B cell (primary cell): ENCODE measurements around the gene TEX54. TPM values are rescaled to one million over a fixed set of nuclear protein-coding genes. Genes with fewer than 3 reads are reported as not detected.

Experiments
- ATAC-seq: fragments of 200-7000 bp; cut with Tn5 transposase; one replicate; pipeline ENCODE4 v1.10.0; 2021; ENCODE audit warnings: low read depth, mild to moderate bottlenecking, moderate number of reproducible peaks, moderate library complexity
- CTCF ChIA-PET: fragments of 350-600 bp; sonication (Branson Sonifier 250); formaldehyde crosslinking; loops from one replicate; lab custom pipeline; 2021; ENCODE audit warnings: antibody characterized with exemption, inconsistent platforms; lab: Charles Lee
- POLR2A ChIA-PET: fragments of 350-600 bp; sonication (Branson Sonifier 250); formaldehyde crosslinking; loops from one replicate; lab custom pipeline; 2021; ENCODE audit warnings: antibody characterized with exemption; lab: Charles Lee
- DNase-seq: peaks from one replicate; pipeline ENCODE4 v3.0.0; 2013
- H2AFZ ChIP-seq: 2 replicates; pipeline ENCODE4 v1.6.1; 2012; ENCODE audit warnings: mild to moderate bottlenecking, low read depth, low read length; ENCODE audit not compliant: insufficient read depth, poor library complexity, severe bottlenecking
- H3K27ac ChIP-seq, 2 donors: 1 replicate in 1 of 2; 2 replicates in 1 of 2; pipeline ENCODE4 v1.5.1; 2012 to 2013; ENCODE audit warnings: low read length in 2 of 2, mild to moderate bottlenecking in 2 of 2, moderate library complexity in 1 of 2
- H3K27me3 ChIP-seq, 4 experiments: fragments of 200-600 bp in 1 of 4; sonication (generic) in 1 of 4; replicated peaks in 1 of 4; 1 replicate in 2 of 4; 2 replicates in 2 of 4; pipeline versions ENCODE4 v1.6.1 to v1.7.0; 2013 to 2016; ENCODE audit warnings: low read length in 3 of 4, mild to moderate bottlenecking in 2 of 4, mixed read lengths in 1 of 4, moderate library complexity in 1 of 4; ENCODE audit not compliant: insufficient read depth in 4 of 4, control insufficient read depth in 3 of 4; ENCODE audit errors: control extremely low read depth in 1 of 4
- H3K36me3 ChIP-seq, 2 experiments: replicated peaks in 1 of 2; 1 replicate in 1 of 2; 2 replicates in 1 of 2; pipeline versions ENCODE4 v1.6.1 to v1.7.1; 2013; ENCODE audit warnings: low read length in 1 of 2; ENCODE audit not compliant: insufficient read depth in 2 of 2, control insufficient read depth in 1 of 2; ENCODE audit errors: control extremely low read depth in 1 of 2, extremely low read depth in 1 of 2
- H3K4me1 ChIP-seq, 2 donors: fragments of 200-600 bp in 1 of 2; sonication (generic) in 1 of 2; 1 replicate in 1 of 2; 2 replicates in 1 of 2; pipeline versions ENCODE4 v1.5.1 to v1.6.1; 2013 to 2017; ENCODE audit warnings: low read length in 2 of 2; ENCODE audit not compliant: control insufficient read depth in 2 of 2, insufficient read depth in 2 of 2
- H3K4me2 ChIP-seq: replicated peaks from 2 replicates; pipeline ENCODE3; 2012; ENCODE audit warnings: mild to moderate bottlenecking, low read depth, low read length; ENCODE audit not compliant: poor library complexity, severe bottlenecking
- H3K4me3 ChIP-seq, 5 experiments: fragments of 200-600 bp in 1 of 5; sonication (generic) in 1 of 5; 1 replicate in 3 of 5; 2 replicates in 2 of 5; pipeline versions ENCODE4 v1.5.1 to v1.7.0; 2011 to 2016; ENCODE audit warnings: low read length in 4 of 5, mild to moderate bottlenecking in 4 of 5, low read depth in 2 of 5, control low read depth in 1 of 5, moderate library complexity in 1 of 5; ENCODE audit not compliant: insufficient read depth in 1 of 5; ENCODE audit errors: control extremely low read depth in 1 of 5, extremely low read depth in 1 of 5
- H3K79me2 ChIP-seq: fragments of 200-600 bp; sonication (generic); one replicate; pipeline ENCODE4 v1.6.0; 2016; ENCODE audit warnings: low read length; ENCODE audit not compliant: control insufficient read depth, insufficient read depth
- H3K9ac ChIP-seq: fragments of 200-600 bp; sonication (generic); 2 replicates; pipeline ENCODE4 v1.6.1; 2017; ENCODE audit warnings: mild to moderate bottlenecking, low read length, moderate library complexity
- H3K9me3 ChIP-seq, 3 donors: one replicate each; pipeline versions ENCODE4 v1.6.1 to v1.7.1; 2013; ENCODE audit warnings: low read length in 2 of 3; ENCODE audit not compliant: control insufficient read depth in 2 of 3, insufficient read depth in 1 of 3; ENCODE audit errors: control extremely low read depth in 1 of 3
- H4K20me1 ChIP-seq: 2 replicates; pipeline ENCODE4 v1.6.0; 2012; ENCODE audit warnings: mild to moderate bottlenecking, low read length; ENCODE audit not compliant: insufficient read depth, control insufficient read depth, poor library complexity, severe bottlenecking
- H3K27ac Mint-ChIP-seq: one replicate; pipeline ENCODE4 v1.8.0; 2021; ENCODE audit warnings: mixed read lengths
- H3K27me3 Mint-ChIP-seq: one replicate; pipeline ENCODE4 v1.8.0; 2021; ENCODE audit warnings: mixed read lengths
- H3K4me1 Mint-ChIP-seq: one replicate; pipeline ENCODE4 v1.8.0; 2021; ENCODE audit warnings: mixed read lengths
- H3K4me3 Mint-ChIP-seq: one replicate; pipeline ENCODE4 v1.8.0; 2021; ENCODE audit warnings: mixed read lengths
- H3K9me3 Mint-ChIP-seq: one replicate; pipeline ENCODE4 v1.8.0; 2022; ENCODE audit warnings: mixed read lengths; ENCODE audit not compliant: insufficient read depth
- CTCF ChIP-seq: fragments of 200-600 bp; IDR thresholded peaks from one replicate; pipeline ENCODE4 v1.8.0; 2022; ENCODE audit warnings: antibody characterized with exemption, mild to moderate bottlenecking
- EZH2 ChIP-seq: IDR thresholded peaks from 2 replicates; pipeline ENCODE4 v1.6.1; 2012; ENCODE audit warnings: borderline replicate concordance, low read depth, mild to moderate bottlenecking, moderate library complexity, low read length; ENCODE audit not compliant: insufficient read depth, poor library complexity, severe bottlenecking
- WGBS: methylation state at CpG from one replicate; pipeline ENCODE4 v1.1.5; 2013; ENCODE audit warnings: missing lambda C conversion rate; ENCODE audit not compliant: insufficient coverage; 5-methylcytosine and 5-hydroxymethylcytosine counted together
- intact Hi-C: fragments of 100-400 bp; cut with micrococcal nuclease; formaldehyde crosslinking; loops from one replicate; pipeline ENCODE4 v1.10.0; 2022
- polyA plus RNA-seq: library from polyadenylated mRNA; depleted of rRNA; stranded (reverse); fragments of >200 nt; gene quantifications from 2 replicates; pipeline ENCODE4 v1.2.3, GENCODE V29; 2012
- total RNA-seq, 2 donors: library from RNA; stranded (reverse); fragments of 120-200 nt in 1 of 2; gene quantifications; 1 replicate in 1 of 2; 2 replicates in 1 of 2; pipeline versions ENCODE4 v1.2.3 to v1.2.4, GENCODE V29; 2013 to 2022

TEX54 gene
- total and polyA plus RNA-seq, 2 donors (not counting 1 experiment from before 2014, with no cell fraction given), result 1.1 TPM; not detected in 1

- Histone ChIP-seq H3K79me2 (peaks cover 49% of the 10 kb centered on the region), H3K9ac (peak overlapping the region; percentile 91), H3K36me3 (peaks cover 17 to 39% of the 10 kb centered on the region in 2 experiments), H3K27me3 (no peaks in the 10 kb centered on the region), H3K4me3 (peak overlapping the region; percentile 77 to 96 (median 89)), H3K27ac (peak overlapping the region; percentile 69 to 86), H2AFZ (peak overlapping the region; percentile 17), H3K9me3 (no peaks in the 10 kb centered on the region), H3K4me1 (peaks cover 11 to 25% of the 10 kb centered on the region in 2 donors), H4K20me1 (peaks cover 13% of the 10 kb centered on the region), H3K4me2 (peak overlapping the region; percentile 82)
- peak overlapping the region; percentile 100 for H3K4me3 Mint-ChIP-seq
- intact Hi-C loops, result loop anchor here (1.0 kb wide), 6 partner anchors 12 to 58 kb away; partner anchors contain the start of genes TMEM179B, TMEM223 and WDR74
- H3K27ac Mint-ChIP-seq, result peak overlapping the region; percentile 99
- no peak for TF ChIP-seq EZH2
- TF ChIP-seq CTCF, result no peak
- peaks cover 32% of the 10 kb centered on the region for H3K4me1 Mint-ChIP-seq
- no peak for DNase-seq
- no peaks in the 10 kb centered on the region for H3K27me3 Mint-ChIP-seq
- WGBS, result 4% methylated on average over 9 of the region's 14 CpGs
- ChIA-PET CTCF (interaction anchor here (1.0 to 1.2 kb wide), 2 partner anchors 10 to 18 kb away, joined by 3 to 4 read pairs; no protein-coding TSS in a partner anchor), POLR2A (interaction anchor here (0.6 to 2.5 kb wide), 9 partner anchors 12 to 77 kb away, joined by 3 to 19 read pairs (median 4); partner anchors contain the start of genes HNRNPUL2, TMEM223 and WDR74)
- H3K9me3 Mint-ChIP-seq, result no peaks in the 10 kb centered on the region
- ATAC-seq, result no peak
These were observed 28.1 kb downstream of the TEX54 start for GRCh38 chr11:62804310-62805075.

- peaks cover 11 to 19% of the 10 kb centered on the region in 2 donors for H3K4me1 ChIP-seq
- H3K9me3 ChIP-seq, result no peaks in the 10 kb centered on the region
- H4K20me1 ChIP-seq, result peaks cover 13% of the 10 kb centered on the region
- Mint-ChIP-seq H3K27ac (no peak overlapping the region), H3K4me3 (no peak overlapping the region), H3K4me1 (peaks cover 25% of the 10 kb centered on the region), H3K27me3 (no peaks in the 10 kb centered on the region), H3K9me3 (no peaks in the 10 kb centered on the region)
- ATAC-seq (no peak), DNase-seq (no peak)
- H3K79me2 ChIP-seq, result peaks cover 72% of the 10 kb centered on the region
- TF ChIP-seq EZH2 (no peak), CTCF (no peak)
- H3K4me3 ChIP-seq, result no peak overlapping the region
- H2AFZ ChIP-seq, result no peak overlapping the region
- intact Hi-C loops, result no loop called here
- H3K27ac ChIP-seq, result no peak overlapping the region
- CTCF ChIA-PET, result interaction anchor here (0.6 to 1.3 kb wide), 2 partner anchors 11 to 1176 kb away, joined by 3 read pairs; no protein-coding TSS in a partner anchor
- H3K27me3 ChIP-seq, result no peaks in the 10 kb centered on the region
- H3K9ac ChIP-seq, result no peak overlapping the region
- WGBS, result 83% methylated on average over 2 of the region's 4 CpGs
- peaks cover 22 to 73% of the 10 kb centered on the region in 2 experiments for H3K36me3 ChIP-seq
- H3K4me2 ChIP-seq, result no peak overlapping the region
- POLR2A ChIA-PET, result interaction anchor here (0.5 to 1.9 kb wide), 3 partner anchors 13 to 56 kb away, joined by 4 to 5 read pairs (median 5); partner anchors contain the start of gene TMEM179B
These were observed 31.6 kb downstream of the TEX54 start for GRCh38 chr11:62801071-62801470.
